Globus pallidus (tissue), 1 donor: Measurements from ENCODE around the gene GRM4.

Experiments used
- DNase-seq: peaks from one replicate; pipeline ENCODE4 v3.0.0-alpha.2; 2015; ENCODE audit warnings: low spot score

Gene GRM4

DNA sequence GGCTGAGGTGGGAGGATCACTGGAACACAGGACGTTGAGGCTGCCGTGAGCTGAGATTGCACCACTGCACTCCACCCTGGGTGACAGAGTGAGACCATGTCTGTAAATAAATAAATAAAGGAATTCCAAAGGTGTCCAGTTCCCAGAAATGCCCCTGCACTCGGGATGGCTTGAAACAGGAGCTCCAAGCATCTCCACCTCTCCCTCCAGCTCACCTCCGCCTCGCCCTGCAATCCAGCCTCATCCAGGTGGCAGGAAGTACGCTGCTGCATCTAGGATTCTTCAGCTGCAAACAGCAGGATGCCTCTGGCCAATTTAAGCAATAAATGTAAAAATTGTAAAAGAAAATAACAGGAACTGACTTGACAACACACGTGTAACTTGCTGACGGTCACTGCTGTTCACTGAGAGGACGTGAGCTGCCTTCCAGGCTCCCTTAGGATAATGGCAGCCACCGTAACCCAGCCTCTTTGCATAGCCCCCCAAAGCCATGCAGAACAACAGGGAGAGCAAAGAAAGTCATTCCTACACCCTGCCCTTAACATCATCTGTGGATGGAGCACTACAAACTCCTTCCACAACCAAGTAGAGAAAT lies 11.4 kb upstream of the GRM4 start:
- DNase-seq: no peak

GRCh38 chr6:34155471-34156300 lies 9.8 kb upstream of the GRM4 start:
- no peak for DNase-seq

GRCh38 chr6:34154668-34155447 lies 9.0 kb upstream of the GRM4 start:
- DNase-seq: no peak

DNA sequence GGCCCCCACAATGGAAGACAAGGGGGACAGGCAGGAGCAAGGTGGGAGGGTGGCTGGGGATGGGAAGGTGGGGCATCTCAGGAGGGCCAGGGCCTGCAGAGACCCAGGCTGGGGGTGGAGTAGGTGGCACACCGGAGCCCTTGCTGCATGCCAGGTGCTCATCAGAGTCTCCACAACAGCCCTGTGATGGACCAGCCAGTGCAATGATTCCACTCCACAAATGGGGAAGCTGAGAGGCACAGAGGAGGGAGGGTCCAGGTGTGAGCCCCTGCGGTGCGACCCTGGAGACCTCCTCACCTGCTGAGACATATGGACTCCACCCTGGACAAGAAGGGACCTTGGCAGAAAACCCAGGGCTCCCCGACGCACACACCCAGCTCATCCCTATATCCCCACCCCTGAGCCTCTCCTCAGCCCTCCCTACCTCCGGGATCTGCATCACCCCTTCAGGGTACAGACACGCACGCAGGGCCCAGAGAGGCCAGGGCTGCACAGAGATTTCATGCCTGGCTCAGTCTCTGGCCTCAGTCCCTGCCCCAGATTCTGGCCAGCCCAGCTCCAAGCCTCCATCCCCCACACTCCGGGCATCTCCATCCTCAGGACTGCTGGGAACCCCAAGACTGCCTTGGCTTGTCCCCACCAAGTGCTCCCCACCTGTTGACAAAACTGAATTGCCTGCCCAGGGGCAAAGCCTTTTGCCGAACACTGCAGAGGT lies 7.1 kb upstream of the GRM4 start:
- DNase-seq: no peak

DNA sequence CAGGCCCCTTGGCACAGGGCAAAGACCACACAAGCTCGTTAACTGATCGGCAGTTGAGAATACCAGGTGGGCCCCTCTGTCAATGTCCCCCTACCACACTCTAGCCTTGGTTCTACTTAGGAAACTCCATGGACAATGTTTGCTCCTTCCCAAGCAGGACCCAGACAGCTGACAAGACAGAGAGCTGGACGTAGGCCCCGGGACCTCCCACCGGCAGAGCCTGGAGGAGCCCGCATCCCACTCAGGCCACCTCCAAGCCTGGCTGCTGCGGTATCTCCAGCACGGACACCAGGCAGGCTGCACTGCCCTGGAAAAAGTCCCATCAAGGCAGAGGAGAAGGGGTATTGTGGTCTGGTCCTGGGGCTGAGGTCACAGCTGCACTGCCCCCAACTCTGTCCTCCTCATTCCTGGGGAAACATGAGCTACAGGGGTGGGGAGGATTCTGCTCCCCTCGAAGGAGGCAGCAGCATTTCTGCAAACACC lies 6.2 kb upstream of the GRM4 start:
- DNase-seq: no peak

GRCh38 chr6:34151321-34152041 lies 5.6 kb upstream of the GRM4 start:
- DNase-seq: no peak

DNA sequence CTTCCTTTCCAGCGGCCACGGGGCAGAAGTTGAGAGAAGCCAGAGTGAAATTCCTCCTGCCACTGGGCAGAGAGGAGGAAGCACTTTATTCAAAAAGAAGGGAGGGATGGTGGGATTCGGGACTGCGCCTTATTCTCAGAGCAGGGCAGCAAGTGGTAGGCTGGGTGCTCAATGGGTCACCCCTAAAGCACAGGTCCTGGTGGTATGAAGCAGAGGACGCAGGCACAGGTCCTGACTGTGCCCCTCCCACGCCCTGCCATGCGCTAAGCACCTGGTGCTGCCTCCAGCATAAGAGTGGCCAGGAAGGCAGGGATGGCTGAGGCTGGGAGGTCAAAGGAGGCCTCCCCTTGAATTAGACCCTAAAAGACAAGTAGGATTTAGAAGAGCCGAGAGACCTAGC lies 4.9 kb upstream of the GRM4 start:
- no peak for DNase-seq

GRCh38 chr6:34149831-34150400 lies 4.0 kb upstream of the GRM4 start:
- DNase-seq: no peak

- DNase-seq: no peak
Measured at GRCh38 chr6:34149452-34149810, 3.5 kb upstream of the GRM4 start.

DNA sequence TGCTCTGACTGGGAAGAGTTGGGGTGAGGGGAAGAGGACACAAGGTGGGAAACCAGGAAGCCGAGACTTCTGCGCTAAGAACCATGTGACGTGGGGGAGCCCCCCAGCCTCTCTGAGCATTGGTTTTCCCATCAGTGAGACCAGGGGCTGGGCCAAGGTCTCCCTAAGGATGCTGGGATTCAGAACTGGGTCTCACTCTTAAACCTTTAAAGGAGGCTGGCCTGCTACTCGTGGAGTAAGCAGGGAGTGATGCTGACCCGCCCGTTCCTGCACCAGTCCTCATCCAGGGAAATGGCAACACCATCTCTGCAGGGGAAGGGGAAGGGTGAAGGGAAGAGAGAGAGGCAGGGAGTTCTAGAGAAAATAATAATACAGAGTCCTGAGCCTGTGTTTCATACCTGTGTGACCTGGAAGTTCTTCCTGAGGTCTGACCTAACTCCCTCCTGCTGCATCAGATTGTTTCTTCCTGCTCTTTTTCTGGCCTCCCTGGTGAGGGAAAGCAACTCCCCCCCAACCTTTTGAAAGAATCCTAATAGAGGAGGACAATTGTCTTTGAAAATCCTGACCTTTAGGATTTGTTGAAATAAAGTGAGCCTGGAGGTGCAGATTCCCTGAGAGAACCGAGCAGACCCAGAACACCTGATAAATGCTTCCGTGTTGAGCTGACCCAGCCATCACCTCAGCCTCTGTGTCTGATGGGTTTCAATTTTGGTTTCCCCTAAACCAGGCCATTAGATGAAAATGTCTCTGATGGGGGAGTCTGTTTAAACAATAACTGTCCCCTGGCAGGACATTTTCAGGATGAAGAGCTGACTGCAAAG lies 3.0 kb upstream of the GRM4 start:
- no peak for DNase-seq

DNA sequence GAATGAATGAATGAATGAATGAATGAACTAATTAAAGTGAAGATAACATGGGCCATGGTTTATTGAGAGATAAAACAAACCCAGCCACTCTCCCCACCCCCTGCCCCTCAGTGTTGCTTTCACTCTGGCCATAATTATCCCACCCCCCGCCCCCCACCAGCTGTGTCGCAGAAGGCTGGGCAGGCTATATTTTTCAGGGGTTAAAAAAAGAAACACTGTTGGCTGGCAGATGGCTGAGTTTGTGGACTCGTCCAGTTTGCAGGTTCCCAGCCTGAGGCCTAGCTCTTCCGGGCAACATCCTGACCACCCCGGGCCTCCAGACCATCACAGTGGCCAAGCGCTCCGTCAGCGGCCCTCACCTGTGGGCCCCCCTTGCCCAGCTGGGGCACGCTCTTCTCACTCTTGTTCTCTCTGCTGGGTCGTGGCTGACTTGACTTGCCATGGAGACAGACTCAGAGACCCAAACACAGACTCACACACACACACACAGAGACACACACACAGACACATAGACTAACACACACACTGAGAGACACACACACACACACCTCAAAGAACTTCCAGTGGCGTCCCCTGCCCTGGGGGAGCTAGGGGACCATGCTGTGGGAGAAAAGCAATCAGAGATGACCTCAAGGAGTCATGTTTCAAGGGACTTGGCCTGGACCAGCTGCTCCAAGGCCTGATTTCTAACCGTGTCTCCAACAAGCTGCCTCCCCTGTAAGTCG lies 2.2 kb upstream of the GRM4 start:
- DNase-seq: no peak

- DNase-seq: no peak
Measured at GRCh38 chr6:34146801-34147592, 1.1 kb upstream of the GRM4 start.

- no peak for DNase-seq
Measured at GRCh38 chr6:34145161-34146020, 496 bp downstream of the GRM4 start.

DNA sequence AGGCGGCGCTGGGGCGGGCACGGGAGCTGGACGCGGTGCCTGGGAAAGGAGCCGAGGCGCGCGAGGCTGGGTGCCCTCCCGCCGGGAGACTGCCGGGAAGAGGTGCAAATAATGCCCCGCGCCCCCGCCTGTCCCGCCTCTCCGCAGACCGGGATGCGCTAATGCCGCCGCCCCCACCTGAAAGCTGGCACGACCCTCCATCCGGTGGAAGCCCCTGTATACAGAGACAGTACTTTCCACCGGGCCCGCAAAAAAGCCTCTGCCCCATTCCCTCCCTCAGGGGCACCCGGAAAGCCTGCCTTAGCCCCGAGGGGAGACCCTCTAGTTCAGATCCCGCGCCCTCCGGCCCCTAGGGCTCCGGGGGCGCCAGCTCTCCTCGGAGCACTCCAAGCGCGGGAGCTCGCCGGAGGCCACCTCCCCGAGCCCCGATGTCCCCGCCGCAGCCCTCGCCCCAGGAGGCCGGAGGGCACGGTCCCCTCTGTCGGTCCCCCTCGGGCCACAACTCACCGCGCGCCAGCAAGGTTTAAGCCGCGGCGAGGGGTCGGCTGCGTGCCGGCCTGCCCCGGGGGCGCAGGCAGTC lies 1.2 kb downstream of the GRM4 start:
- DNase-seq: no peak

DNA sequence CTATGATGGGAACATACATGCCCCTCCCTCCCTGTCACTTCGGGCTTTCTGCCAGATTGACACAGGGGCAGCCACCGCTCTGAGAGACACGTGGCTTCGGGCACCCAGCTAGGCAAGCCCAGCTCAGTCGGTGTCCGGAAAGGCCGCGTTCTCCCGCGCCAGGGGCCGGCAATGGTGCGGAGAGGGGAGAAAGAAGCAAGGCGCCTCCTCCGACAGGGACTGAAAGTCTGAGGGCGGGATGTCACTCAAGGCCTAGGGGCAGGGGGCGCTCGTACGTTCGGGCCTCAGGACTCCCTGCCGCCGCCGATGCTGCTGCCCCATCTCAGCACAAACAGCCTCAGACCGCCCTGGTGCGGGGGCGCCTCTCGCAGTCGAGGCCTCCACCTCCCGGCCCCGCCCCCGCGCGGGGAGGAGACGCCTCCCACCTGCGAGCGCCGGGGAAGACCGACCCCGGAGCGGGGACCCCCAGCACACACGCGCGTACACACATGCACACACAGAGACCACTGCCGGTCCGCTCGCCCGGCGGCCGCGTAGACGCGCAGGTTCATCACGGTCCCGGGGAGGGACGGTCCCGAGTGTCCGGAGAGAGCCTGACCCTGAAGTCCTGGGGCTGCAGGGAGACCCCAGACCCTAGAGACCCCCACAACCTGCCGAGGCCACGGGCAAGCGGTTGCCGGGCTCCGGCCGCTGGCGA lies 1.9 kb downstream of the GRM4 start:
- DNase-seq: no peak

- no peak for DNase-seq
Measured at GRCh38 chr6:34143196-34143883, 2.5 kb downstream of the GRM4 start.
